ENCODE data around the gene CTNND2.

The CTNND2 gene

DNA sequence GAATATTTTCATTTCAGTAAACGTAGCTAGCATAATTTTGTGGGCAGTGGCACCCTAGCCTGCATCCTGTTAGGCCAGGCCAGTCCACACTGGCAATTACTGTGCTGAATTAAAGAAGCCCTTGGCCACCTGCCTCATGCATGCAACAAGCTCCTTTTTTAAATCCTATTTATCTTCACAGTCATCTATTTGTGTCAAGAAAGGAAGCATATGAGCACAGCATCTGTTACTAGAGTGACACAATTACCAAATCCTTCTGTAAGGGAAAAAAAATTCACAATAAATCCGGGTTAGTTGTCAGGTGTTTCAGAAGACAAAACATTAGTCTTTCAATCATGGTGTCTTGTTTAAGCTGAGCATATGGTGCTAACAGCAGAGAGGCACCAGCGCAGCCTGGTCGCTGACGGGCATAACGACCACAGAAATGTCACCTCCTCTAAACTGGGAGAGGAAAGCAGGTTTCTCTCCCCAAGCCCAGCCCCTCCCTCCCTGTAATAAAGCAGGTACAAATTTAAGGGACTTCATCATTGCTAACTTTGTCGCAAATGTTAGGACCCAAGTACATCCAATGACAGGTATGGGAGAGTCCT is 520.6 kb downstream of the CTNND2 start:
- Histone ChIP-seq H3K4me3 (no peak overlapping the region), H3K9me3 (replicated peaks in 1 of 11) (peaks cover 4 to 11% (median 6%) of the 10 kb centered on the region in 11 experiments; a peak in 15 of 22 replicates), H3K4me2 (no peak overlapping the region), H3K9ac (no peak overlapping the region), H4K20me1 (no peaks in the 10 kb centered on the region), H3K4me1 (no peaks in the 10 kb centered on the region), H3K27me3 (no peaks in the 10 kb centered on the region), H3K36me3 (no peaks in the 10 kb centered on the region), H3K27ac (no peak overlapping the region)
- TF ChIP-seq Cebpa-rat (IDR thresholded peaks at IDR 0.05) = no peak

- Histone ChIP-seq H3K27me3 (no peaks in the 10 kb centered on the region), H3K9ac (no peak overlapping the region), H3K36me3 (no peaks in the 10 kb centered on the region), H4K20me1 (no peaks in the 10 kb centered on the region), H3K27ac (no peak overlapping the region), H3K4me1 (peaks cover 0 to 5% (median 0%) of the 10 kb centered on the region in 10 experiments; a peak in 1 of 20 replicates), H3K9me3 (replicated peaks in 1 of 11) (no peaks in the 10 kb centered on the region), H3K4me2 (no peak overlapping the region), H3K4me3 (no peak overlapping the region)
- TF ChIP-seq Cebpa-rat (IDR thresholded peaks at IDR 0.05) = no peak
Measured at GRCh38 chr5:11378461-11378860, 525.8 kb downstream of the CTNND2 start.

DNA sequence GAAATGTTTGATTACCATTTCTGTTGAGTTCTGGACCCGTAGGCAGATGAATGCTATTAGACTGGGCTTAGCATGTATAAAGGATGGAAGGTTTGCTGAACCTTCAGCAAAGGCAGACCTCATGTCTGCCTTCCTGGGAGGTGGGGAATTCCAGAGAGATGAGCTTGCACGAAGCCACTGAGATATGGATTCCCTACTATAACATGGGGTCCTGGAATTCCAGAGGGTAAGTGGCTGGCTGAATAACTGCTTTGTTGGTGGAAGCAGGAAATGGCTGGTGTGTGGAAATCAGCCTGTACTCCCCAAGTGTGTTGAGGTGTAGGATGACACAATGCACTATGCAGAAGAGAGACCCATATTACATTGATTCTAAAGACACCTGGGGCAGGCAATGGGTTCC is 526.4 kb downstream of the CTNND2 start:
- H3K9me3 ChIP-seq (replicated peaks in 1 of 11) = no peaks in the 10 kb centered on the region
- H3K4me1 ChIP-seq = peaks cover 0 to 5% (median 0%) of the 10 kb centered on the region in 10 experiments; a peak in 1 of 20 replicates
- no peaks in the 10 kb centered on the region for H4K20me1 ChIP-seq
- H3K4me3 ChIP-seq = no peak overlapping the region
- no peak overlapping the region for H3K27ac ChIP-seq
- H3K9ac ChIP-seq = no peak overlapping the region
- H3K36me3 ChIP-seq = no peaks in the 10 kb centered on the region
- TF ChIP-seq Cebpa-rat (IDR thresholded peaks at IDR 0.05) = no peak
- no peaks in the 10 kb centered on the region for H3K27me3 ChIP-seq
- H3K4me2 ChIP-seq = no peak overlapping the region

DNA sequence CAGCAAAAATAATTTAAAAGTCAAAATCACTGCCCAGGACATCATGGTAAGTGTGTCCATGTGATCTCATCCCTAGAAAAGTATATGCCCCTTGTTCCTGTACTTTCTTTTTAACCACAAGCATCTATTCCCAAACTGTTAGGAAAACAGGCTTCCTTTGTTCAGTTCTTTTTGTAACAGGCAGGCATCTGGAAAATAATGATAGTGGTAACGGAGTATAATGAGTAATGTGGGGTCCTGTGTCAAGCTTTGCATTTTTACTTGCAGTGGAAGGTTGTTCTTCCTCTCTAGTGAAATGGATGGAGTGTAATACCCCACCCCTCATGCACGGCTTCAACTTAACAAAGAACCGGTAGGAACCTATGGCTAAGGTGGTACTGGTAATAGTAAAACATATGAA is 532.1 kb downstream of the CTNND2 start:
- Histone ChIP-seq H3K4me1 (peaks cover 0 to 5% (median 0%) of the 10 kb centered on the region in 10 experiments; a peak in 3 of 20 replicates), H3K4me2 (no peak overlapping the region), H4K20me1 (no peaks in the 10 kb centered on the region), H3K4me3 (no peak overlapping the region), H3K27me3 (no peaks in the 10 kb centered on the region), H3K9me3 (replicated peaks in 1 of 11) (no peaks in the 10 kb centered on the region), H3K9ac (no peak overlapping the region), H3K27ac (no peak overlapping the region), H3K36me3 (no peaks in the 10 kb centered on the region)
- TF ChIP-seq Cebpa-rat (IDR thresholded peaks at IDR 0.05) = no peak

DNA sequence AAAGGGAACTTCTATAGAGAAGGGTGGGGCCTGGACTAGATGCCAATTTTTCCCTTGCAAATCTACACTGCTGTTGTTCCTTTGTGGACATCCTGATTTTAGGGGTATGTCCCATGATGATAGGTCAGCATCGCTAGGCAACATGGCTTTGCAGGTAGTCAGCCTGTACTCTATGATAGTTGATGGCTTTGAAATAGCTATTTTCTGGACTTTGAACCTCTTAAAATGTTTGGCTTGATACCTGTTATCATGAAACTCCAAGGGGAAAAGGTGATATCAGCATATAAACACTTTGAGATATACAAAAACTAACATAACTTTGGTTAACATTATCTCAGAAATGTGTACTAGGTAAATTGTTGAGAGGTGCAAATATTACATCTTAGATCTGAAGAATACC is 533.2 kb downstream of the CTNND2 start:
- Histone ChIP-seq H3K27ac (no peak overlapping the region), H4K20me1 (no peaks in the 10 kb centered on the region), H3K9me3 (replicated peaks in 1 of 11) (no peaks in the 10 kb centered on the region), H3K4me3 (no peak overlapping the region), H3K4me1 (peaks cover 0 to 5% (median 0%) of the 10 kb centered on the region in 10 experiments; a peak in 2 of 20 replicates), H3K27me3 (no peaks in the 10 kb centered on the region), H3K36me3 (no peaks in the 10 kb centered on the region), H3K4me2 (no peak overlapping the region), H3K9ac (no peak overlapping the region)
- no peak for TF ChIP-seq Cebpa-rat (IDR thresholded peaks at IDR 0.05)

DNA sequence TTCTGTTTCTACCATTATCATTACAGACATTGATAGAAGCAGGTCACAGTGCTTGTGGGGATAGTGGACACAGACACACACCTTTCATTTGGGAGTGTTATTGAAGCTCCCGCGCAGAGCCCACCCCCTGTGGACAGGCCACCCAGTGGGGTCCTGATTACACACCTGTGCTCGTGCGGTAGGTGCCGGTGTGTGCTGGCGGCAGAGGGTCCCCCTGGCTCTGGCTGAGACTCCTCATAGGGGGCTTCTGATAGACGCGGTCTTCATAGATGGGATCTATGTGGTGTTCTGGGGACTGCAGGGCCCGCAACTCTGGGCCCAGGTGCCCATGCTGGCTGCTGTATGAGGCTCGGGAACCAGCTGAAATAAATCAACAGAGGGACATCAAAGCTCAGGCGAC is 539.7 kb downstream of the CTNND2 start:
- H3K27me3 ChIP-seq = no peaks in the 10 kb centered on the region
- no peak overlapping the region for H3K4me2 ChIP-seq
- H3K36me3 ChIP-seq = no peaks in the 10 kb centered on the region
- no peak overlapping the region for H3K27ac ChIP-seq
- H3K9me3 ChIP-seq (replicated peaks in 1 of 11) = no peaks in the 10 kb centered on the region
- peaks cover 0 to 8% (median 0%) of the 10 kb centered on the region in 10 experiments; a peak in 2 of 20 replicates for H3K4me1 ChIP-seq
- no peak overlapping the region for H3K9ac ChIP-seq
- no peak overlapping the region for H3K4me3 ChIP-seq
- TF ChIP-seq Cebpa-rat (IDR thresholded peaks at IDR 0.05) = no peak
- H4K20me1 ChIP-seq = no peaks in the 10 kb centered on the region

GRCh38 chr5:11363631-11364178 is 540.5 kb downstream of the CTNND2 start:
- H3K9ac ChIP-seq = no peak overlapping the region
- no peaks in the 10 kb centered on the region for H3K27me3 ChIP-seq
- TF ChIP-seq Cebpa-rat (IDR thresholded peaks at IDR 0.05) = no peak
- no peak overlapping the region for H3K4me2 ChIP-seq
- no peaks in the 10 kb centered on the region for H3K36me3 ChIP-seq
- H3K4me1 ChIP-seq = peaks cover 0 to 8% (median 0%) of the 10 kb centered on the region in 10 experiments; a peak in 2 of 20 replicates
- no peaks in the 10 kb centered on the region for H3K9me3 ChIP-seq (replicated peaks in 1 of 11)
- H3K27ac ChIP-seq = no peak overlapping the region
- no peaks in the 10 kb centered on the region for H4K20me1 ChIP-seq
- no peak overlapping the region for H3K4me3 ChIP-seq

DNA sequence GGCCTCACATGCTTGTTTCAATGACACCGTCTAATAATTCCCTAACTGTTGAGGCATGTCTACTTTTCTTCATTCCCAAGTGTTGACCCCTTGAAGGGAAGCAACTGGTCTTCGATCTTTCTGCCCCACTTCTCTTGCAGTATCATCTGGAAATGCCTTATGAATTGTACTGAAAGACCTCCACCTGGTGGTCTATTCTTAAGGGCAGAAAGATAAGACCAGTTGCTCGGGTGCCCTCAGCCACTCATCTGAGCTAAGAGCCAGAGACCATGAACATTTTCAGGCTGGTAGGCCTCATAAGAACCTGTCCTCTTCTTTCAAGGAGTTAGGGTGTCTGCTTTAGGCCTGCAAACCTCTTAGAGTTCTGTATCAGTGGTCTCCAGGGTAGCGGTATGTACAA is 542.5 kb downstream of the CTNND2 start:
- H3K27ac ChIP-seq = no peak overlapping the region
- no peaks in the 10 kb centered on the region for H3K27me3 ChIP-seq
- H3K4me3 ChIP-seq = no peak overlapping the region
- H3K9me3 ChIP-seq (replicated peaks in 1 of 11) = no peaks in the 10 kb centered on the region
- no peak overlapping the region for H3K4me2 ChIP-seq
- no peak for TF ChIP-seq Cebpa-rat (IDR thresholded peaks at IDR 0.05)
- no peak overlapping the region for H3K9ac ChIP-seq
- peaks cover 0 to 8% (median 0%) of the 10 kb centered on the region in 10 experiments; a peak in 2 of 20 replicates for H3K4me1 ChIP-seq
- H4K20me1 ChIP-seq = no peaks in the 10 kb centered on the region
- H3K36me3 ChIP-seq = no peaks in the 10 kb centered on the region

DNA sequence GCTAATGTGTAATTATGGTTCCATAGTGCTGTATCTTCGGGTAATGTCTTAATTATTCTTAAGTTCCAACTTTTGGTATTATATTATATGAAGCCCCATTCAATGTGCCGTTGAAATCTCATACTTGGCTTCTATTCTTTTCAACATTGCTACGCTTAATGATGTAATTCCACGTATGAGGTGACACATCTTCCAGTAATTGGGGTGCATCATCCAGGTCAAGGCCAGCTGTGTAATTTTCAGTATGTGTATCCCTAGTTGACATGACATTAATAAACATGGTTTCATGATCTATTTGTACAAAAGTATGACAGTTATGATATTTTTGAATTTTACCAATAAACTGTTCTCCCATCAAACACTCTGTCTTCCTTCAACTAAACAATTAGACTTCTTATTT is 546.3 kb downstream of the CTNND2 start:
- H3K9me3 ChIP-seq (replicated peaks in 1 of 11) = peaks cover 0 to 8% (median 3%) of the 10 kb centered on the region in 11 experiments; a peak in 3 of 22 replicates
- H3K4me1 ChIP-seq = no peaks in the 10 kb centered on the region
- H3K4me3 ChIP-seq = no peak overlapping the region
- H3K27me3 ChIP-seq = no peaks in the 10 kb centered on the region
- H3K27ac ChIP-seq = no peak overlapping the region
- H3K4me2 ChIP-seq = no peak overlapping the region
- no peak for TF ChIP-seq Cebpa-rat (IDR thresholded peaks at IDR 0.05)
- H3K36me3 ChIP-seq = no peaks in the 10 kb centered on the region
- no peak overlapping the region for H3K9ac ChIP-seq
- no peaks in the 10 kb centered on the region for H4K20me1 ChIP-seq

- no peak for TF ChIP-seq Cebpa-rat (IDR thresholded peaks at IDR 0.05)
- H3K4me2 ChIP-seq = no peak overlapping the region
- H3K9me3 ChIP-seq (replicated peaks in 1 of 11) = peaks cover 0 to 8% (median 3%) of the 10 kb centered on the region in 11 experiments; a peak in 3 of 22 replicates
- no peaks in the 10 kb centered on the region for H4K20me1 ChIP-seq
- H3K4me3 ChIP-seq = no peak overlapping the region
- no peak overlapping the region for H3K9ac ChIP-seq
- no peaks in the 10 kb centered on the region for H3K36me3 ChIP-seq
- H3K27ac ChIP-seq = no peak overlapping the region
- no peaks in the 10 kb centered on the region for H3K4me1 ChIP-seq
- no peaks in the 10 kb centered on the region for H3K27me3 ChIP-seq
Measured at GRCh38 chr5:11355491-11355890, 548.8 kb downstream of the CTNND2 start.
